ENCODE data around the gene FCHSD2.
A peak's percentile ranks its signal among the peaks of the same experiment; 100 is the strongest.
"Not testable (repeated sequence)": the region's sequence is repeated elsewhere in the genome, so short reads cannot be mapped to it uniquely, and the experiment has no call there.

Gene FCHSD2

DNA sequence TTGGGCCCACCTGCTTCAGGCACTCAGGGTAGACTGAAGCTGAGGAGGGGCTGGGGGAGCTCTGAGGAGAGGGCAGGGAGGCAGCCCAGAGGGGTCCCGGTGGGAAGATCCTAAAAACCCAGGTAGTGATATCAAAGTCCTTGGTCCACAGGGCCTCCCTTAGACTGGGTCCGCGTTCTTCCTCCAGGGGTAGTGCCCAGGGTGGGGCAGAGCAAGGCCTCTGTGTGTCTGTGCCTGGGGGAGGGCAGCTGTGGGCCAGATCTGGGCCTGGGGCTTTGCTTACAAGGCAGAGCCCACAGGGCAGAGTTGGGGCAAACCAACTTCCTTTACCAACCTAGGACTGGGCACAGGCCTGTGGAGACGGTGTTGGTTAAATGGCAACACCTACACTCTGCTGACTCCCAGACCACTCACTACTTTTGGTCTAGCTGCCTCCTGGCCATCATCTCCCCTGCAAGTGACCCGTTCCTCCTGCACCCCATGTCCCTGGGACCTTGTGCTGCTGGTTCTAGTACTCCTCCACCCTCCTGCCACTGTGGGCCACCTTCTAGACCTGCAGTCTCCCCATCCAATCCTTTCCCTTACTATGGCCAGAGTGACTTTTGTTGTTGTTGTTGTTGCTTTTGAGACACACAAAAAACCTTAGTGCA is 312.1 kb downstream of the FCHSD2 start:
- no peak for DNase-seq

DNA sequence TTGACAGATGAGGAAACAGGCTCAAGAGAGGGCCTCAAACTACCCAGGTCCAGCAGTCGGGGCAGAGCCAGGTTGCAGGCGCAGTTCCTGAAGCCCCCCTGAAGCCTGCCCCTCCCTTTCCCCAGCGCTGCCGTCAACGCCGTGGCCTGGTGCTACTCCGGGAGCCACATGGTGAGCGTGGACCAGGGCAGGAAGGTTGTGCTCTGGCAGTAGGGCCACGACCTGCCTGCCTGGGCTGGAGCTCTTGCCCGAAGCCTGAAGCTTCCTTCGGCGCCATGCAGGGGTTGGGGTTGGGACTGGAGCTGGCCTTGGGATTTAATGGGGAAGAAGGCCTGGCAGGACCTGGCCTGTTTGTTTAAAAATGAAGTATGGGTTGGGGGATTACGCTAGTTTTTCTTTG is 312.9 kb downstream of the FCHSD2 start:
- no peak for DNase-seq

DNA sequence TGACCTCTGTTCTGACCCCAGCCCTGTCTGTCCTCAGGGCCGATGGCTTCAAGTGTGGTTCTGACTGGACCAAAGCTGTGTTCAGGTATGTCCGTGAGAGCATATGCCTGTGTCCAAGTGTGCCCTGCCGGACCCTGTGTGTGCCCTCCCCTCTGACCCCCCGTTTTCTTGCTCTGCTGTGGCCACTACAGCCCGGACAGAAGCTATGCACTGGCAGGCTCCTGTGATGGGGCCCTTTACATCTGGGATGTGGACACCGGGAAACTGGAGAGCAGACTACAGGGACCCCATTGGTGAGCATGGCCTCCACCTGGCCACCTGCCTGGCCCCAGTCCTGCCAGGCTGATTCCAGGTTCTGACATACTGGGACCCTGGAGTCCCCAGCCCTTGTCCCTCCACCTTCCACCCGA is 313.4 kb downstream of the FCHSD2 start:
- no peak for DNase-seq

DNA sequence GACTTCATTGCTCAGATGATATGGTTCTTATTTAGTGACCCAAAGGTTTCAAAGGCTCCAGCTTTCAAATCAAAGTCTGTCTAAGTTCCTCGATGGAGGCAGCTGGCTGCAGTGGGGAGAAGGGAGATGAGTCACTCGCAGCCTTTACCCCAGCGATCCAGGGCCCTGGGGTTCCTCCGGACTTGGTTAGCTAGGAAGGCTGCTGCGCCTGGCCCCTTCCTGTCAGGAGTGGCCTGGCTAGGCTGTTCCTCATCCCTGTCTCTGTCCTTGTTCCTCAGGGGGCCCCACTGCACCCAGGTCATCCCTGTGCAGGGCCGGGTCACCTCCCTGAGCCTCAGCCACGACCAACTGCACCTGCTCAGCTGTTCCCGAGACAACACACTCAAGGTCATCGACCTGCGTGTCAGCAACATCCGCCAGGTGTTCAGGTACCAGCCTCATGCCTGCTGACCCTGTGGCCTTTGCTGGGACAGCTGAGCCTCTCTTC is 314.0 kb downstream of the FCHSD2 start:
- DNase-seq: no peak

DNA sequence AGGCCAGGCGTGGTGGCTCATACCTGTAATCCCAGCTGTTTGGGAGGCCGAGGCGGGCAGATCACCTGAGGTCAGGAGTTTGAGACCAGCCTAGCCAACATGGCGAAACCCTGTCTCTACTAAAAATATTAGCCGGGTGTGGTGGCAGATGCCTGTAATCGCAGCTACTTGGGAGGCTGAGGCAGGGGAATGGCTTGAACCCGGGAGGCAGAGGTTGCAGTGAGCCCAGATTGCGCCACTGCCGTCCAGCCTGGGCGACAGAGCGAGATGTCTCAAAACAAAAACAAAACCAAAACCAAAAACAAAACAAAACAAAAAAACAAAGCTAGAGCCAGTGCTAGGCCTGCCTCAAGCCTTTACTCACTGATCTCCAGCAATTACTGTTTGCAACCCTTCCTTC is 314.5 kb downstream of the FCHSD2 start:
- DNase-seq: not testable (repeated sequence)

DNA sequence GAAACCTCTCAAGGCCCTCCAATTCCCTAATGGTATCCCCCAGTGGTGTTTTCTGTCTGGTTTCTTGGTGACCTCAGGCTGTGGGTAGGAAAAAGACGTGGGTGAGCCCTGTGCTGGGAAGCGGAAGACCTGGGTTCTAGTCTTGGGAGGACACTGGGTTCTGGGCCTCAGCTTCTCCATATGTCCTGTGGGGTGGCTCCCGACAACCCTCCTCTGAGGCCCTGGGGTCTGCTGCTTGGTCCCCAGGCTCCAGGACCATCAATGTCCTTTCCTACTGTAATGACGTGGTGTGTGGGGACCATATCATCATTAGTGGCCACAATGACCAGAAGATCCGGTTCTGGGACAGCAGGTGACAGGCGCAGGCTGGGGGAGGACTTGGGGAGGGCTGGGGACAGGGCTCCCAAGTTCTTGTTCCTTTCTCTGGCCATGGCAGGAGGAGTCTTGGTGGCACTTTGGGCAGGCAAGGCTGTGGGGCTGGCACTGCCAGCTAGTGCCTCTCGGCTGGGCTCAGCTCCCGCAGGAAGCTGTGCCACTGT is 315.1 kb downstream of the FCHSD2 start:
- DNase-seq: no peak

DNA sequence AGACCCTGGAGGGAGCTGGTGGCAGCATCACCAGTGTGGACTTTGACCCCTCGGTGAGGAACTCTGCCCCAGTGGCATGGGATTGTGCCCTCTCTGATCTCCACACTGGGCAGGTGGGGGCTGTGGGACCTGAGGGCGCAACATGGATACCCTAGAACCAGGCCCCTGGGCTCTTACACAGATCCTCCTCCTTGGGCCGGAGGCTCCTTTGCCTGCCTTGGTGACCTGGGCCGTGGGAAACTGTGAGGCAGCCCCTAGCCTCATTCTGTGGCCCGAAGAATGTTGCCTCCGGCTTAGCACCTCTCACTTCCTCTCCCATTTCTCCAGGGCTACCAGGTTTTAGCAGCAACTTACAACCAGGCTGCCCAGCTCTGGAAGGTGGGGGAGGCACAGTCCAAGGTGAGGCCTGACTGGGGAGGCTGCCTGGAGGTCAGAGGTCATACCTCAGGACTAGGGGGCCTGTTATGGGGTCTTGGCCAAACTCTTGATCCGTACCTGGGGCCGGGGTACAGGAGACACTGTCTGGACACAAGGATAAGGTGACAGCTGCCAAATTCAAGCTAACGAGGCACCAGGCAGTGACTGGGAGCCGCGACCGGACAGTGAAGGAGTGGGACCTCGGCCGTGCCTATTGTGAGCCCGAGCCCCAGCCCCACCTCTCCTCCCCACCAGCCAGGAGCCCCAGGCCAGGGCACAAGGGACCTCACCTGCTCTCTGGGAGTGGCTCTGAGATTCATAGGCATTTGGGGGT is 315.8 kb downstream of the FCHSD2 start:
- DNase-seq: no peak

DNA sequence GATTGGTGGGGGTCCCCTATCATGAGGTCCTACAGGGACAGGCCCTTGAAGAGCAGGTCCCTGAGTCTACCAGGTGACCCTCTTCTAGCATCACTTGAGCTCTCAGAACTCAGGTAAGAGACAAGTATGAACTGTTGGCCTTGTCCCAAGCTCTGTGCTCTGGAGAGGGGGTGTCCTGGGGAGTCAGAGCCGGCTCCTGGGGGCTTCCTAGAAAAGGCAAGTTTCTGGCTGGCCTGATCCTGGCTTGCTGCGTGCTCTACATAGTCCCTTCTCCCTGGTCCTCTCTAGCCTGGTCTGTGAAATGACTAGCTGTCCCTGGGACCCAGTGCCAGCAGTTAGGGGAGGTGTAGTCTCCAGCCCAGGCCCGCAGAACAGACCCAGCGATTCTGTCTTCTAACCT is 316.5 kb downstream of the FCHSD2 start:
- no peak for DNase-seq

DNA sequence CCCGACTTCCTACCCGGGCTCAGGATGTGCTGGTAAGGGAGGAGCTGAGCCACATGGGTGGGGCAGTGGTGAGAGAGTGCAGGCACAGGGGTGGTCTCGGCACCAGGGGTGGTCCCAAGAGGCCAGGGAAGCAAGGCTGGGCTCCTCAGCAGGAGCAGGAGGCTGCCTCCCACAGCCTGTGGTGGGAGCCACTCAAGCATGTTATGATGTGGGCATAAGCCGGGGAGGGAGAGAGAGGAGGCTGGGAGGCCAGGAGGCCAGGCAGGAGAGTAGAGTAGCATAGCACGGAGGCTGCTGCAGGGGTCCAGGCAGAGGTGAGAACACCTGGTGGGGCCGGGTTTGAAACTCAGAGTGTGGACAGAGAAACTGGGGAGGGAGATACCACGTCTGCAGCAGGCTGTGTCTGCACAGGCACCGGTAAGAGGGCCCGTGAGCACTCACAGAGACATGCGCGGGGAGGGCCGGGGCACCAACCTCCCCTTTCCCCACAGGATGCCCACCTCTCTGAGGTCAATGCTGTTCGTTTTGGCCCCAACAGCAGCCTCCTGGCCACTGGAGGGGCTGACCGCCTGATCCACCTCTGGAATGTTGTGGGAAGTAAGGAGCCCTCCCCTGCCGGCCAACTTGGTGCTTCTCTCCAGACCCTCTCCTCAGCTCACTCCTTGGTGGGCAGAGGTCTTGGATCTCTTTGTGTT is 317.2 kb downstream of the FCHSD2 start:
- no peak for DNase-seq

DNA sequence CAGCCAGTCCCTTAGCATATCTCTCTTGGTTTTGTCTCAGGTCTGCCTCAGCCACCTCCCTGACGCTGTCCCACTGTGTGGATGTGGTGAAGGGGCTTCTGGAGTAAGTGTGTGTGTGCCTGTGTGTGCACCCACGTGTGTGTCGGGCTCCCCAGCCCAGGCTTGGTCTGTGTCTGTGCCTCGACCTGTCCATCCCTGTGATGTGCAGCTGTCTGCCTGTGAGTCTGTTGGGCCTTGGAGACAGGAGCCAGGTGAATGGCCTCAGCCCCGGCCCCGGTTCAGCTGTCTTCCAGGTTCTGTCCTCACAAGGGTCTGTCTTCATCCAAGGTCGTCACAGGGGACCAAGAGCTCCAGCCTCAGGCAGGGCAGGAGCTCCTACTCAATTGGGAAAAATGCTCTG is 318.1 kb downstream of the FCHSD2 start:
- DNase-seq: no peak

DNA sequence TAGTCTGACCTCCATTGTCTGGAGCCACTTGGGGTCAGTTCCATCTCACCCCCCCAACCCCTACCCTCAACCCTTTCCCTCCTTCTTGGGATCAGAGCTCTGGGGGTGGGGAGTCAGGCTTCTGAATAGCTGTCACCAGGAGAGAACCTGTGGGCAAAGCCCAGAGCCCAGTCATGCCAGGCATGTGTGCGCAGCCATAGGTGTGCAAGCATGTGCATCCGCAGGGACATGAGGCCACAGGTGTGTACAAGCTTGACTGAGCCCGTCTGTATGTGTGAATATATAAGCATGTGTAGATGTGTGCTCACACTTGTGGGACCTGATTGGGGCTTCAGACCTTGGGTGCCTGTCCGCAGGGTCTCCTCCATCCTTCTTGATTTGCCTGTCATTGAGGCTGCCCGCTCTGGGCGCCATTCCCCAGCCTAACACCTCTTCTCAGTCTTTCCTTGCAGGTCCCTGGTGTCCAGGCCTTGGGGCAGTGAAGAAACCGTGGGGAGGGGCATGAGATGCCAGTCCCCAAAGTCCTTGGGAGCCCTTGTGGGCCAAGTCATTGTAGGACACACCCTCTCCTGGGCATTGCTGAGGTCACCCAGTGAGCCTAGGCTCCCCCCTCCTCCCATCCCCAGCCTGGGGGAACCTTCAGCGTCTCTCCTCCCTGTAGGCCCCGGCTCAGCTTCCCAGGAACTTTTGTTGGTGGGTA is 318.9 kb downstream of the FCHSD2 start:
- DNase-seq: no peak

DNA sequence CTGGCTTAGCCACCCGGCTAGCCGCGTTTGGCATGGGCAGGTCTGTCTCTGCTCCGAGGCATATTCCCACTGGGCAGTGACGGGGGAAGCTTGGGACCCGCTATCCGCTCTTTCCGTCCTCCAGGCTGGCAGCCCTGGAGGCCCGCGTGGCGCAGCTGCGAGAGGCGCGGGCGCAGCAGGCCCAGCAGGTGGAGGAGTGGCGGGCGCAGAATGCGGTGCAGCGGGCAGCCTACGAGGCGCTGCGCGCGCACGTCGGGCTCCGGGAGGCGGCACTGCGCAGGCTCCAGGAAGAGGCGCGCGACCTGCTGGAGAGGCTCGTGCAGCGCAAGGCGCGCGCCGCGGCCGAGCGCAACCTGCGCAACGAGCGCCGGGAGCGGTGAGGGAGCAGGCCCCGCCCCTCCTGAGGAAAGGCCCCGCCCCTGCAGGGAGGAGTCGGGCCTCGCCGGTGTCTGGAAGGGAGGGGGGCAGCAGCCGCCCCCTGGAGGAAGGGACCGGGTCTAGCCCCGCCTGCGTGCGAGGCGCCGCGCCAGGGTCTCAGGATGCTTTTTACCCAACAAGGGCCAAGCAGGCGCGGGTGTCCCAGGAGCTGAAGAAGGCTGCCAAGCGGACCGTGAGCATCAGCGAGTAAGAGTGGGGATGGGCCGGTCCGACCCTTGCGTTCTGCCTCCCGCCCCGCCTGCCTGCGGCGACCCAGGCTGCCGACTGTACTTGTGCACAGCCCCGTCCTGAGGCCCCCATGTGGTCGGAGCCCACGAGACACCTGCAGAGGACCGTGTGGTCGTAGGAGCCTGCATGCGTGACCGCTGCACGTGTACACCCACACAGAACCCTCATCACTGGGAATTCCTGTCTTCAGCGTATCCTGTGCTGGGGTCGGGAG is 320.0 kb downstream of the FCHSD2 start:
- peak; percentile 88 for DNase-seq

DNA sequence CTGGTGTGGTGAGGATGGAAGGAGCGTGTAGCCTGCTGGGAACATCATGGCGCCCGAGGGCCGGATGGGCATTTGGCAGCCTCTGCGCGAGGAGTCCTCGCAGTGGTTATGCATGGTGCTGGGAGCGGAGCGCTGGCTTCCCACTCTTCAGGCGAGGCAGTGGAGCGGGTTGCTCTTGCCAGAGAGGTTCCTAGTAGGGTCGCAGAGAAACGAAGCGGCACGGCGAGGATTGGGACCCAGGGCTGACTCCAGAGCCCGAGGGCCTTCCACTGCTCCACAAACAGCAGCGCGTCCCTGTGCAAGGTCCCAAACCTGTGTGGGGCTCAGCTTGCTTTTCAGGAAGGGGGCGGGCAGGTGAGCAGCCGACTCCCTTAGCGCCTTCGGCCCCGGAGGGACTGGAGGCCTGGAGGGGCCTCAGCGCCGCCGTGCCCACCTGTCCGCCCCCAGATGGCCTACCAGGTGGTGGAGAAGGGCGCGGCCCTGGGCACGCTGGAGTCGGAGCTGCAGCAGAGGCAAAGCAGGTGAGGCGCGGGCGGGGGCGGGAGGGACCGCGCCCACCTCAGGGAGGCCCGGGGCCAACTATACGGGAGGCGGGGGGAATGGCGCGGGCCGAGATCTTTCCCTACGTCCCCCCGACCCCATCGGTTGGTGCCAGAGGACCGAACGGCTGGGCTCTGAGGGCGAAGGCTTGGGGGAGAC is 320.7 kb downstream of the FCHSD2 start:
- no peak for DNase-seq

DNA sequence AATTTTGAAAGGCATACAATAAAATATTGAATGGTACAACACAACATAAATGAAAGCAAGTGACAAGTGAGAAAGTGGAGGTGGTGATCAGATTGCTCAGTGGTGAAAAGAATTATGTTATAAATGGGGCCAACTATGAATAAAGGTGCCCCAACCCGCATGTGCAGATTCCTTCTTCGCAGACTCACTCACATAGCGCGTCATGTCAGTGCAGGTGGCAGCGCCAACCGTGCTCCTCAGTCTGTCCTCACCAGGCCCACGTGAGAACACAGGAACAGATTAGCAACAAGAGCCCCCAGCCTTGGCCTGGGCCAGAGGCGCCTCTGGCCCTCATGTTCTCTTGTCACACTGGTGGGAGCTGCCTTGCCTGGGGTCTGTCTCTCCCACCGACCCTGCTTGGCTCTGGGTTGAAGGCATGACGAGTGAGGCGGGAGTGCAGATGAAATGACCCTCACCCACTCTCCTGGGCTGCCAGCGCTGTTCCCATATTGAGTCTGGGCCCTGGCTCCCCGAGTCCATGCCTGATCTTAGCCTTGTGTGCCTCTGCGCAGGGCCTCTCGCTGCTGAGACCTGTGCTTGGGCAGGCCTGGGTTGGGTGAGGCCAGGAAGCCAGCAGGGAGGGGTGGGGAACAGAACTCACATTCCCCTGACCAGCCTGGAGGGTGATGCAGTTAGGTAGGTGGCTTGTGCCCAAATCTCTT is 321.5 kb downstream of the FCHSD2 start:
- no peak for DNase-seq

DNA sequence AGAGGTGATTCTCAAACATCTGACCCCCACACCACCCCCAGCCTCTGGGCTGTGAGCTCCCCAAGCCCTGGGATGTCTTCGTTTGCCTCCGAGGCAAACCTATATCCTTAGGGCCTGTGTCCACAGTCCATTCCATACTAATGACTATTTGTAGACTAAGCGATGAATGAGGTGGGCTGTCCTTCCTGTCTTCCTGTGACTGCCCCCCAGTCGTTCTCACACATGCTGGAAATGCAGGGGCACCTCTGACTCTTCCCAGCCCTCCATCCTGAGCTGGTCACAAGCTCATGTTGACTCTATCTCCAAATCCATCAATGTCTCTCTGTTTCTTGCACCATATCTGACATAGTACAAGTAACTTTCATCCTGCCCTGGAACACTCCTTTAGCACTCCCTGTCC is 323.1 kb downstream of the FCHSD2 start:
- no peak for DNase-seq

DNA sequence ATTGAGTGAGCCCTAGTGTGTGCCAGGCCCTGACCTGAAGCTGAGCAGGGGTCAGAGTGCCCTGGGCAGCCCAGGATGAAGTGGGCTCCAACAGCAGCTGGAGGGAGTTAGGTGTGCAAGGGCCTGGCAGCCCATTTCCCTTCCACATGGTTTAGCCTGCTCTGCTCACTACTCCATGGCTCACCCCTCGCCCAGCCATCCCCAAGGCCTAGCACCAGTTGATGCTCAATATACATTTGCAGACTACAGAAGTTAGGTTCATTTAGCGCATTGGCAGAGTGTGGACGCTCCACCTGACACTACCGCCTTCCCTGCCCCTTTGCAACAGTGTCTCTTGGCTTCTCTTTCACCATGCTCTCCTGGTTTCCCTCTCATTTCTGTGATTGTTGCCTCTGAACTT is 324.2 kb downstream of the FCHSD2 start:
- no peak for DNase-seq

DNA sequence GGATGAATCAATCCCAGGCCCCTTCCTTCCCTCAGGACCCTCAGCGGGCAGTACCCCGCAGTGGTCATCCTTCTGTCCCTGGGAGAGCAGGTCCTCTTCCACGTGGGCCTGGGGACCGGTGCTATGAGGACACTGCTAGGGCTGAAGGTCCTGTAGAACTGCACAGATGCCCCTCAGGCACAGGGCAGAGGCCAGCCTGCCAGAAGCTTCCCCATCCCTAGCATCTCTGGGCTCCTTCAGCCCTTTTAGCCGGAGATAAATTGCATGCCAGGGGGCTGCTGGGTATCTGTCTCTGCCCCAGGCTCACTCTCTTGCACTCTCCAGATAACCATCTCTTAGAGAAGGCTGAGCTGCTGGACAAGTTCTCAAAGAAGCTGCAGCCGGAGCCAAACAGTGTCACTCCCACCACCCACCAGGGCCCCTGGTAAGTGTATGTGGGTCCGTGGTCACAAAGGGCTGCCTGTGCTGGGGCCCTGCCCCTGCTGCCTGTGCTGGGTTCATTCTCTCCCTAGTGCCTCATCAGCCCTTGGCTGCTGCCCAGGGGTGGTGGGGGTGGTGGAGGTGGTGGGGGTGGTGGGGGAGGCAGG is 325.6 kb downstream of the FCHSD2 start:
- no peak for DNase-seq

DNA sequence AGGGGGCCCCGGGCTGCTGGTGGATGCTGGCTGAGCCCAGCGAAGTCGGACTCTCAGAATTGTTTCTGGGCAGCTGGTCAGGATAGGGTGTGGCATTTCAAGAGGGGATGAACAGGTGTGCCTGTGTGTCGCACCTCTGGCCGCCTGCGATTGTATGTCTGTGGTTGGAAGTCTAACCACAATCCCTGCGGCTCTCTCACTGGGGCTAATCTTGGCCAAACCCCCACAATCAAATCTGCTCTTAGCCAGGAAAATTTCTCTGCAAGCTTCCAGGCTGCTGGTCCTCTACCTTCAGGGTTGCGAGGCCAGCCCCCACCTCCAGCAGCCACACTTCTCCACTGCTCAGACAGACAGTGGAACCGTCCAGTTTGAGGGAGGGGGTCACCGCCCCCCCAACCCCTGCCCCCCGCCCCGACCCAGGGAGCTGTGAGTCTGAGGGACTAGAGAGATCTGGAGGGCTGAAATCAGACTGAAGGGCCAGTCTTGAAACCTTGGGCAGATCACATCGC is 327.0 kb downstream of the FCHSD2 start:
- DNase-seq: no peak

DNA sequence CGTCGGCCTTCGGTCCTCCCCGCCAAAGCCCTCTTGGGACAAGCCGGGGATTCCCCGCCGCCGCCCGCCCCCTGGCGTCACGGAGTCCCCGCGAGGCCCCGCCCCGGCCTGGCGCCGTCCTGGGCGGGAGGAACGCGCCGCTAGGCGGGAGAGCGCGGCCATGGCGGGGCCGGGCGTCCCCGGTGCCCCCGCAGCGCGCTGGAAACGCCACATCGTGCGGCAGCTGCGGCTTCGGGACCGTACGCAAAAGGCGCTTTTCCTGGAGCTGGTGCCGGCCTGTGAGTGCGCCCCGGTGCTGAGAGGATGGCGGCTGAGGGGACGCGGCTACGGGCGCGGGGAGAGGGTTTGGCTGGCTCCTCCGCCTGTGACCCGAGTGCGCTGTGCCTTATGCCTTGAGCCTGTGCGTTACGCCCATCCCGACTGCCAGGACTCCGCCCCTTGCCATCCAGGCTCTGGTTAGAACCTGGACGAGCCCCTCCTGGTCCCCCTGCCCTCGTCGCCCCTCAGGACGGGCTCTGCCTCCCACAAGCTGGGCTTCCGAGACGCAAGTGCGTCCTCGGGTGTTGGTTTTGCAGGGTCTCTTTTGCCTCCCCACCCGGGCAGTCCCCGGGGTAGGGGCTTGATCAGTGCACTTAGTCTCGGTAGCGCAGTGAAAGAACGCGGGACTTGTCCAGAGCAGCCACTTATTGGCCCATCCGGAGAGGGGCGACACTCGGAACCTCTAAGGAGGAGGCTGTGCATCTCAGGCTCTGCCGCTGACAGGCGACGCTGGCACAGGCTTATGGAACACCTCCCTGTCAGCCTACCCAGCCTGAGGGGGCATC is 327.6 kb downstream of the FCHSD2 start, which contains the start of gene ATG16L2:
Gene ATG16L2 (plus strand): TSS at position 126 of the 824 bp plus-strand sequence. CDS start 35 bp downstream, at position 161.
- peak; percentile 87 for DNase-seq
